ENCODE data around the gene ALLC.
A peak's percentile ranks its signal among the peaks of the same experiment; 100 is the strongest.

ALLC gene

GRCh38 chr2:3726511-3726910 is 68.5 kb downstream of the ALLC start:
- Histone ChIP-seq H4K20me1 (ENCODE audit: insufficient read depth) (no peaks in the 10 kb centered on the region), H3K79me2 (ENCODE audit: insufficient read depth, low read depth) (no peaks in the 10 kb centered on the region), H3K4me2 (no peak overlapping the region), H3K4me1 (ENCODE audit: low read depth, poor library complexity, severe bottlenecking) (no peaks in the 10 kb centered on the region), H3K27me3 (ENCODE audit: insufficient read depth, low read depth) (no peaks in the 10 kb centered on the region), H3K36me3 (ENCODE audit: insufficient read depth) (no peaks in the 10 kb centered on the region), H3K27ac (no peak overlapping the region), H2AFZ (ENCODE audit: low read depth) (no peak overlapping the region), H3K9ac (no peak overlapping the region), H3K4me3 (IDR thresholded peaks at IDR 0.05; ENCODE audit: insufficient read depth, low read depth, low read length) (no peak overlapping the region)
- TF ChIP-seq, protein P1, sequence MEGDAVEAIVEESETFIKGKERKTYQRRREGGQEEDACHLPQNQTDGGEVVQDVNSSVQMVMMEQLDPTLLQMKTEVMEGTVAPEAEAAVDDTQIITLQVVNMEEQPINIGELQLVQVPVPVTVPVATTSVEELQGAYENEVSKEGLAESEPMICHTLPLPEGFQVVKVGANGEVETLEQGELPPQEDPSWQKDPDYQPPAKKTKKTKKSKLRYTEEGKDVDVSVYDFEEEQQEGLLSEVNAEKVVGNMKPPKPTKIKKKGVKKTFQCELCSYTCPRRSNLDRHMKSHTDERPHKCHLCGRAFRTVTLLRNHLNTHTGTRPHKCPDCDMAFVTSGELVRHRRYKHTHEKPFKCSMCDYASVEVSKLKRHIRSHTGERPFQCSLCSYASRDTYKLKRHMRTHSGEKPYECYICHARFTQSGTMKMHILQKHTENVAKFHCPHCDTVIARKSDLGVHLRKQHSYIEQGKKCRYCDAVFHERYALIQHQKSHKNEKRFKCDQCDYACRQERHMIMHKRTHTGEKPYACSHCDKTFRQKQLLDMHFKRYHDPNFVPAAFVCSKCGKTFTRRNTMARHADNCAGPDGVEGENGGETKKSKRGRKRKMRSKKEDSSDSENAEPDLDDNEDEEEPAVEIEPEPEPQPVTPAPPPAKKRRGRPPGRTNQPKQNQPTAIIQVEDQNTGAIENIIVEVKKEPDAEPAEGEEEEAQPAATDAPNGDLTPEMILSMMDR (conservative IDR thresholded peaks at IDR 0.05; ENCODE audit: low read depth, low read length) = no peak

GRCh38 chr2:3727397-3728045 is 69.5 kb downstream of the ALLC start:
- no peaks in the 10 kb centered on the region for H4K20me1 ChIP-seq (ENCODE audit: insufficient read depth)
- H3K4me2 ChIP-seq = no peak overlapping the region
- H2AFZ ChIP-seq (ENCODE audit: low read depth) = peak overlapping the region; percentile 28; the same call in 1 of the 2 replicates
- no peaks in the 10 kb centered on the region for H3K4me1 ChIP-seq (ENCODE audit: low read depth, poor library complexity, severe bottlenecking)
- no peak overlapping the region for H3K27ac ChIP-seq
- H3K79me2 ChIP-seq (ENCODE audit: insufficient read depth, low read depth) = no peaks in the 10 kb centered on the region
- H3K4me3 ChIP-seq (IDR thresholded peaks at IDR 0.05; ENCODE audit: insufficient read depth, low read depth, low read length) = no peak overlapping the region
- H3K36me3 ChIP-seq (ENCODE audit: insufficient read depth) = no peaks in the 10 kb centered on the region
- no peaks in the 10 kb centered on the region for H3K27me3 ChIP-seq (ENCODE audit: insufficient read depth, low read depth)
- TF ChIP-seq, protein P1 (conservative IDR thresholded peaks at IDR 0.05; ENCODE audit: low read depth, low read length) = no peak
- no peak overlapping the region for H3K9ac ChIP-seq

- TF ChIP-seq, protein P1 (conservative IDR thresholded peaks at IDR 0.05; ENCODE audit: low read depth, low read length) = peak; percentile 85
- Histone ChIP-seq H3K79me2 (ENCODE audit: insufficient read depth, low read depth) (no peaks in the 10 kb centered on the region), H3K4me3 (IDR thresholded peaks at IDR 0.05; ENCODE audit: insufficient read depth, low read depth, low read length) (no peak overlapping the region), H3K4me2 (no peak overlapping the region), H3K36me3 (ENCODE audit: insufficient read depth) (no peaks in the 10 kb centered on the region), H3K27ac (no peak overlapping the region), H2AFZ (ENCODE audit: low read depth) (peak overlapping the region; percentile 28; the same call in 1 of the 2 replicates), H4K20me1 (ENCODE audit: insufficient read depth) (no peaks in the 10 kb centered on the region), H3K9ac (no peak overlapping the region), H3K27me3 (ENCODE audit: insufficient read depth, low read depth) (no peaks in the 10 kb centered on the region), H3K4me1 (ENCODE audit: low read depth, poor library complexity, severe bottlenecking) (no peaks in the 10 kb centered on the region)
These were observed 70.4 kb downstream of the ALLC start for GRCh38 chr2:3728104-3729054.

DNA sequence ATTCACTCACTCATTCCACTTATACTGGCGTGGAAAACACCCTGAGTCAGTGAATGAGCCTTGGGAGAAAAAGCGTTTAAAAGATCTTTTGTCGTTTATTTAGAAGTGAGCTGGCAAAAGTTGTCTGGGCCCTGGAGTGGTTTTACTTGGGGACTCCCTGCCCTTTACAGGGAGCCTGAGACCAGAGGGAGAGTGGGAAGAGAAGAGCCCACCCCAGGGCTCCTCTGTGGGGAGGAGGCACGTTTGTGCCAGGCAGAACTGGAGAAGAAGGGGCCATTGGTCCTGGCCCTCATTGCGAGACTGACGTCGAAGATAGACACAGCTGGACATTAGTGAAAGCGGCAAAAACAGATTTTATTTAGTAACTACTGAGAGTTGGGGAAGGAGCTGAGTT is 71.1 kb downstream of the ALLC start:
- TF ChIP-seq, protein P1 (conservative IDR thresholded peaks at IDR 0.05; ENCODE audit: low read depth, low read length) = no peak
- H3K27me3 ChIP-seq (ENCODE audit: insufficient read depth, low read depth) = no peaks in the 10 kb centered on the region
- no peak overlapping the region for H3K4me3 ChIP-seq (IDR thresholded peaks at IDR 0.05; ENCODE audit: insufficient read depth, low read depth, low read length)
- H3K79me2 ChIP-seq (ENCODE audit: insufficient read depth, low read depth) = no peaks in the 10 kb centered on the region
- no peaks in the 10 kb centered on the region for H3K4me1 ChIP-seq (ENCODE audit: low read depth, poor library complexity, severe bottlenecking)
- no peaks in the 10 kb centered on the region for H3K36me3 ChIP-seq (ENCODE audit: insufficient read depth)
- H3K4me2 ChIP-seq = no peak overlapping the region
- H2AFZ ChIP-seq (ENCODE audit: low read depth) = no peak overlapping the region
- no peak overlapping the region for H3K9ac ChIP-seq
- H3K27ac ChIP-seq = no peak overlapping the region
- H4K20me1 ChIP-seq (ENCODE audit: insufficient read depth) = no peaks in the 10 kb centered on the region

All from KMS-11 (cell line).